HepG2 (cell line): Measurements from ENCODE around the gene KANSL1. TPM values are rescaled to one million over a fixed set of nuclear protein-coding genes. Genes with fewer than 3 reads are reported as not detected.

Source experiments
- ELF1 ChIP-seq: sonication (generic); formaldehyde crosslinking; IDR thresholded peaks from 2 replicates; pipeline ENCODE4 v1.4.0; 2020; ENCODE audit warnings: missing genetic modification reagents
- ELF4 ChIP-seq: sonication (generic); formaldehyde crosslinking; IDR thresholded peaks from 2 replicates; pipeline ENCODE4 v1.5.0; 2020; ENCODE audit warnings: missing genetic modification reagents, mild to moderate bottlenecking, moderate library complexity, borderline replicate concordance
- GATAD1 ChIP-seq: IDR thresholded peaks from 2 replicates; pipeline ENCODE4 v1.6.1; 2016; ENCODE audit warnings: missing genetic modification reagents, missing compliant biosample characterization
- HDAC2 ChIP-seq: sonication (generic); formaldehyde crosslinking; IDR thresholded peaks from 2 replicates; pipeline ENCODE4 v1.4.0; 2020; ENCODE audit warnings: missing genetic modification reagents
- HIVEP1 ChIP-seq: sonication (generic); formaldehyde crosslinking; IDR thresholded peaks from 2 replicates; pipeline ENCODE4 v1.4.0; 2020; ENCODE audit warnings: mild to moderate bottlenecking, missing genetic modification reagents
- HNRNPL ChIP-seq: fragments of 200-400 bp; formaldehyde crosslinking; IDR thresholded peaks from 2 replicates; pipeline ENCODE4 v1.6.1; 2017; ENCODE audit warnings: mild to moderate bottlenecking, low read depth, low read length
- ISL2 ChIP-seq: sonication (generic); formaldehyde crosslinking; IDR thresholded peaks from 2 replicates; pipeline ENCODE4 v1.5.0; 2020; ENCODE audit warnings: missing genetic modification reagents
- KLF6 ChIP-seq: IDR thresholded peaks from 2 replicates; pipeline ENCODE4 v1.8.0; 2016; ENCODE audit warnings: missing biosample characterization, missing genetic modification reagents
- MAZ ChIP-seq, 2 experiments: sonication (generic) in 1 of 2; formaldehyde crosslinking in 1 of 2; IDR thresholded peaks; 2 replicates each; pipeline versions ENCODE4 v1.5.0 to v1.6.1; 2012 to 2020; ENCODE audit warnings: low read depth in 2 of 2, mild to moderate bottlenecking in 2 of 2, borderline replicate concordance in 1 of 2, improper control_type of control experiment in 1 of 2, low read length in 1 of 2, missing genetic modification reagents in 1 of 2, moderate library complexity in 1 of 2
- MXD4 ChIP-seq: IDR thresholded peaks from 2 replicates; pipeline ENCODE4 v1.6.1; 2016; ENCODE audit warnings: mild to moderate bottlenecking, missing biosample characterization, missing genetic modification reagents
- NPAS2 ChIP-seq: sonication (generic); formaldehyde crosslinking; IDR thresholded peaks from 2 replicates; pipeline ENCODE4 v1.8.0; 2022; ENCODE audit warnings: mild to moderate bottlenecking, missing genetic modification reagents, borderline replicate concordance
- PAWR ChIP-seq: sonication (generic); formaldehyde crosslinking; IDR thresholded peaks from 2 replicates; pipeline ENCODE4 v1.4.0; 2020; ENCODE audit warnings: missing genetic modification reagents, mild to moderate bottlenecking, borderline replicate concordance
- POGZ ChIP-seq: sonication (generic); formaldehyde crosslinking; IDR thresholded peaks from 2 replicates; pipeline ENCODE4 v1.4.0; 2020; ENCODE audit warnings: mild to moderate bottlenecking, missing genetic modification reagents
- RFX5 ChIP-seq: IDR thresholded peaks from 2 replicates; pipeline ENCODE4 v1.6.1; 2011; ENCODE audit warnings: low read depth, low read length, improper control_type of control experiment
- SMAD9 ChIP-seq: sonication (generic); formaldehyde crosslinking; IDR thresholded peaks from 2 replicates; pipeline ENCODE4 v1.5.1; 2020; ENCODE audit warnings: mild to moderate bottlenecking, missing genetic modification reagents
- SMC3 ChIP-seq: IDR thresholded peaks from 2 replicates; pipeline ENCODE4 v1.6.1; 2011; ENCODE audit warnings: low read length, improper control_type of control experiment
- ZBTB7B ChIP-seq: sonication (generic); formaldehyde crosslinking; IDR thresholded peaks from 2 replicates; pipeline ENCODE4 v1.4.0; 2020; ENCODE audit warnings: missing genetic modification reagents
- ZNF101 ChIP-seq: sonication (generic); formaldehyde crosslinking; IDR thresholded peaks from 2 replicates; pipeline ENCODE4 v1.4.0; 2020; ENCODE audit warnings: mild to moderate bottlenecking, low read depth, missing genetic modification reagents, borderline replicate concordance
- ZNF549 ChIP-seq: sonication (generic); formaldehyde crosslinking; IDR thresholded peaks from 2 replicates; pipeline ENCODE4 v1.5.0; 2020; ENCODE audit warnings: missing genetic modification reagents
- polyA plus RNA-seq, 8 experiments: library from polyadenylated mRNA; depleted of rRNA in 3 of 8; stranded (reverse) in 7 of 8; unstranded in 1 of 8; fragments of >200 nt; fragmentation: Illumina TruSeq in 4 of 8; extraction: Trizol in 4 of 8; gene quantifications; 2 replicates each; pipeline versions ENCODE4 v1.2.1 to v1.2.3, GENCODE V29; 2011 to 2016; ENCODE audit warnings: low read depth in 4 of 8, missing spikeins in 1 of 8, mixed read lengths in 1 of 8; ENCODE audit not compliant: insufficient read depth in 1 of 8
- total RNA-seq, 5 experiments: library from RNA; depleted of rRNA; stranded (reverse); fragments of >200 nt; fragmentation: Illumina TruSeq; extraction: Trizol; gene quantifications; 2 replicates each; pipeline ENCODE4 v1.2.3, GENCODE V29; 2016; ENCODE audit warnings: low read depth in 1 of 5
- TF ChIP-seq, protein P1 (sequence below): sonication (generic); formaldehyde crosslinking; IDR thresholded peaks from 2 replicates; pipeline ENCODE4 v1.4.0; 2020; ENCODE audit warnings: missing genetic modification reagents
- TF ChIP-seq, protein P2 (sequence below): sonication (generic); formaldehyde crosslinking; IDR thresholded peaks from 2 replicates; pipeline ENCODE4 v1.4.0; 2020; ENCODE audit warnings: mild to moderate bottlenecking, missing genetic modification reagents

Gene KANSL1
- total and polyA plus RNA-seq, 2 of the 13 experiments (the other 11 are each of a cell fraction or from before 2014, with no cell fraction given): 24.0 to 59.6 TPM

DNA sequence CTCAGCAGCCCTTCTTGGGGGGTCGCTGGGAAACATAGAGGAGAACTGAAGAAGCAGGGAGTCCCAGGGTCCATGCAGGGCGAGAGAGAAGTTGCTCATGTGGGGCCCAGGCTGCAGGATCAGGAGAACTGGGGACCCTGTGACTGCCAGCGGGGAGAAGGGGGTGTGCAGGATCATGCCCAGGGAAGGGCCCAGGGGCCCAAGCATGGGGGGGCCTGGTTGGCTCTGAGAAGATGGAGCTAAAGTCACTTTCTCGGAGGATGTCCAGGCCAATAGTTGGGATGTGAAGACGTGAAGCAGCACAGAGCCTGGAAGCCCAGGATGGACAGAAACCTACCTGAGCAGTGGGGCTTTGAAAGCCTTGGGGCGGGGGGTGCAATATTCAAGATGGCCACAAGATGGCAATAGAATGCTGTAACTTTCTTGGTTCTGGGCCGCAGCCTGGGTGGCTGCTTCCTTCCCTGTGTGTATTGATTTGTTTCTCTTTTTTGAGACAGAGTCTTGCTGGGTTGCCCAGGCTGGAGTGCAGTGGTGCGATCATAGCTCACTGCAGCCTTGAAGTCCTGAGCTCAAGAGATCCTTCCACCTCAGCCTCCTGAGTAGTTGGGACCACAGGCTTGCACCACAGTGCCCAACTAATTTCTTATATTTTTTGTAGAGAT is 190.8 kb downstream of the KANSL1 start (continued):
- TF ChIP-seq ISL2 (CRISPR knock-in tag) (0 out of 2 replicates have a peak, but pooled peaks have one; percentile 36), ELF1 (peak; percentile 55; the same call in 1 of the 2 replicates), HNRNPL (0 out of 2 replicates have a peak, but pooled peaks have one; percentile 27), NPAS2 (no peak), HDAC2 (CRISPR knock-in tag) (peak; percentile 80), RFX5 (no peak), GATAD1 (CRISPR knock-in tag) (peak; percentile 51; the same call in 1 of the 2 replicates), SMC3 (peak; percentile 94), MXD4 (CRISPR knock-in tag) (no peak; the same call in 1 of the 2 replicates), ZNF549 (CRISPR knock-in tag) (no peak), ELF4 (CRISPR knock-in tag) (no peak), POGZ (peak; percentile 42; the same call in 1 of the 2 replicates), PAWR (CRISPR knock-in tag) (no peak), ZBTB7B (CRISPR knock-in tag) (no peak), HIVEP1 (CRISPR knock-in tag) (peak; percentile 65), KLF6 (CRISPR knock-in tag) (no peak), MAZ (IDR thresholded peaks at IDR 0.05; ENCODE audit: borderline replicate concordance, low read depth, low read length) (peak; percentile 35; the same call in 1 of the 2 replicates), MAZ (CRISPR knock-in tag; IDR thresholded peaks at IDR 0.05; ENCODE audit: low read depth) (0 out of 2 replicates have a peak, but pooled peaks have one; percentile 52), SMAD9 (CRISPR knock-in tag) (no peak), ZNF101 (CRISPR knock-in tag) (no peak)
- TF ChIP-seq, protein P1, sequence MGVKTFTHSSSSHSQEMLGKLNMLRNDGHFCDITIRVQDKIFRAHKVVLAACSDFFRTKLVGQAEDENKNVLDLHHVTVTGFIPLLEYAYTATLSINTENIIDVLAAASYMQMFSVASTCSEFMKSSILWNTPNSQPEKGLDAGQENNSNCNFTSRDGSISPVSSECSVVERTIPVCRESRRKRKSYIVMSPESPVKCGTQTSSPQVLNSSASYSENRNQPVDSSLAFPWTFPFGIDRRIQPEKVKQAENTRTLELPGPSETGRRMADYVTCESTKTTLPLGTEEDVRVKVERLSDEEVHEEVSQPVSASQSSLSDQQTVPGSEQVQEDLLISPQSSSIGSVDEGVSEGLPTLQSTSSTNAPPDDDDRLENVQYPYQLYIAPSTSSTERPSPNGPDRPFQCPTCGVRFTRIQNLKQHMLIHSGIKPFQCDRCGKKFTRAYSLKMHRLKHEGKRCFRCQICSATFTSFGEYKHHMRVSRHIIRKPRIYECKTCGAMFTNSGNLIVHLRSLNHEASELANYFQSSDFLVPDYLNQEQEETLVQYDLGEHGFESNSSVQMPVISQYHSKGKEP: no peak
- TF ChIP-seq, protein P2, sequence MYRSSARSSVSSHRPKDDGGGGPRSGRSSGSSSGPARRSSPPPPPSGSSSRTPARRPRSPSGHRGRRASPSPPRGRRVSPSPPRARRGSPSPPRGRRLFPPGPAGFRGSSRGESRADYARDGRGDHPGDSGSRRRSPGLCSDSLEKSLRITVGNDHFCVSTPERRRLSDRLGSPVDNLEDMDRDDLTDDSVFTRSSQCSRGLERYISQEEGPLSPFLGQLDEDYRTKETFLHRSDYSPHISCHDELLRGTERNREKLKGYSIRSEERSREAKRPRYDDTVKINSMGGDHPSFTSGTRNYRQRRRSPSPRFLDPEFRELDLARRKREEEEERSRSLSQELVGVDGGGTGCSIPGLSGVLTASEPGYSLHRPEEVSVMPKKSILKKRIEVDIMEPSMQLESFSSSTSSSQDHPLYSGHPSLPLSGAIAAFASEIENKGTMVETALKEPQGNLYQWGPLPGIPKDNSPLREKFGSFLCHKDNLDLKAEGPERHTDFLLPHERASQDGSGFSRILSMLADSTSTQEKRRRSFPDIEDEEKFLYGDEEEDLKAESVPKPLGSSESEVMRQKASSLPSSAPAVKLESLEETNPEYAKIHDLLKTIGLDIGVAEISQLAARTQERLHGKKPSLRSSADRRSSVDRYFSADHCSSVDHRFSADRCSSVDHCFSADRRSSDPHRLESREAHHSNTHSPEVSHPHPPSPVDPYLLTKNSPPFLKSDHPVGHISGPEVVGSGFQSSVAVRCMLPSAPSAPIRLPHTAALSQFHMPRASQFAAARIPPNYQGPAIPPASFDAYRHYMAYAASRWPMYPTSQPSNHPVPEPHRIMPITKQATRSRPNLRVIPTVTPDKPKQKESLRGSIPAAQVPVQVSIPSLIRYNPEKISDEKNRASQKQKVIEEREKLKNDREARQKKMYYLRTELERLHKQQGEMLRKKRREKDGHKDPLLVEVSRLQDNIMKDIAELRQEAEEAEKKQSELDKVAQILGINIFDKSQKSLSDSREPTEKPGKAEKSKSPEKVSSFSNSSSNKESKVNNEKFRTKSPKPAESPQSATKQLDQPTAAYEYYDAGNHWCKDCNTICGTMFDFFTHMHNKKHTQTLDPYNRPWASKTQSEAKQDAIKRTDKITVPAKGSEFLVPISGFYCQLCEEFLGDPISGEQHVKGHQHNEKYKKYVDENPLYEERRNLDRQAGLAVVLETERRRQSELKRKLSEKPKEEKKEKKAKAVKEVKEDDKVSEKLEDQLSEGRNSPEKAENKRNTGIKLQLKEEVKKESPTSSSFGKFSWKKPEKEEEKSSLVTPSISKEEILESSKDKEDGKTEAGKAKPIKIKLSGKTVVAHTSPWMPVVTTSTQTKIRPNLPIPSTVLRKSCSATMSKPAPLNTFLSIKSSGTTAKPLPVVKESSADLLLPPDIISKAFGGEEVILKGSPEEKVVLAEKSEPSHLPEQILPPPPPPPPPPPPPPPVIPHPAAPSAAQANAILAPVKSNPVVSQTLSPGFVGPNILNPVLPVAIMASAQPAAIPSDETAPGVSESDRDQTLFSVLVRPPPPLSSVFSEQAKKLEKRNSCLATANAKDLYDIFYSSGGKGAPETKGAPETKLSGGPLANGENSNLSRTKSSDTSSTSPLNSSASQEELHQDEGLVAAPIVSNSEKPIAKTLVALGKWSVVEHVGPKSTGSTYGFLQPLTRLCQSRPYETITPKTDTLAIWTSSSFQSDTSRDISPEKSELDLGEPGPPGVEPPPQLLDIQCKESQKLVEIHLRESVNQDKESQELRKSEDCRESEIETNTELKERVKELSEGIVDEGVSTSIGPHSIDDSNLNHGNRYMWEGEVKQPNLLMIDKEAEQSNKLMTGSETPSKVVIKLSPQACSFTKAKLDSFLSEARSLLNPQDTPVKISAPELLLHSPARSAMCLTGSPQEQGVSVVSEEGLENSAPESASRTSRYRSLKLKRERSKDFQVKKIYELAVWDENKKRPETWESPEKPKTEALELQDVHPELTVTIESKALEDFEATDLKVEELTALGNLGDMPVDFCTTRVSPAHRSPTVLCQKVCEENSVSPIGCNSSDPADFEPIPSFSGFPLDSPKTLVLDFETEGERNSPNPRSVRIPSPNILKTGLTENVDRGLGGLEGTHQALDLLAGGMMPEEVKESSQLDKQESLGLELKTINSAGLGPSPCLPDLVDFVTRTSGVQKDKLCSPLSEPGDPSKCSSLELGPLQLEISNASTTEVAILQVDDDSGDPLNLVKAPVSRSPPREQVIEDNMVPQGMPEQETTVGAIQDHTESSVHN: no peak
